ENCODE results near the gene UNC45A.

The UNC45A gene

GRCh38 chr15:90987561-90988141 is 52.6 kb downstream of the UNC45A start:
- Histone ChIP-seq H3K4me3 (ENCODE audit: low read depth, low read length) (no peak overlapping the region), H3K4me1 (ENCODE audit: control insufficient read depth, insufficient read depth, low read length) (peaks cover 33% of the 10 kb centered on the region), H3K36me3 (ENCODE audit: control insufficient read depth in 2 of 2, insufficient read depth in 1 of 2, low read length in 2 of 2) (peaks cover 29 to 51% of the 10 kb centered on the region in 2 experiments), H3K27ac (ENCODE audit: extremely low read depth, low read depth, low read length) (no peak overlapping the region; the same call in none of the 2 replicates), H3K9me3 (ENCODE audit: control insufficient read depth, insufficient read depth, low read depth, low read length) (no peaks in the 10 kb centered on the region)
- TF ChIP-seq, protein P1, sequence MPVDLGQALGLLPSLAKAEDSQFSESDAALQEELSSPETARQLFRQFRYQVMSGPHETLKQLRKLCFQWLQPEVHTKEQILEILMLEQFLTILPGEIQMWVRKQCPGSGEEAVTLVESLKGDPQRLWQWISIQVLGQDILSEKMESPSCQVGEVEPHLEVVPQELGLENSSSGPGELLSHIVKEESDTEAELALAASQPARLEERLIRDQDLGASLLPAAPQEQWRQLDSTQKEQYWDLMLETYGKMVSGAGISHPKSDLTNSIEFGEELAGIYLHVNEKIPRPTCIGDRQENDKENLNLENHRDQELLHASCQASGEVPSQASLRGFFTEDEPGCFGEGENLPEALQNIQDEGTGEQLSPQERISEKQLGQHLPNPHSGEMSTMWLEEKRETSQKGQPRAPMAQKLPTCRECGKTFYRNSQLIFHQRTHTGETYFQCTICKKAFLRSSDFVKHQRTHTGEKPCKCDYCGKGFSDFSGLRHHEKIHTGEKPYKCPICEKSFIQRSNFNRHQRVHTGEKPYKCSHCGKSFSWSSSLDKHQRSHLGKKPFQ (tag by site-specific recombination; IDR thresholded peaks at IDR 0.05) = no peak
- TF ChIP-seq SCRT2 (tag by site-specific recombination; IDR thresholded peaks at IDR 0.05) = peak; percentile 93
- no peak for TF ChIP-seq ZNF16 (tag by site-specific recombination; IDR thresholded peaks at IDR 0.05; ENCODE audit: low read depth)
- no peak for TF ChIP-seq HIC1 (tag by site-specific recombination; IDR thresholded peaks at IDR 0.05)
- TF ChIP-seq ZNF169 (tag by site-specific recombination; IDR thresholded peaks at IDR 0.05) = no peak
- peak; percentile 63; the same call in 1 of the 2 replicates for TF ChIP-seq ZNF664 (tag by site-specific recombination; IDR thresholded peaks at IDR 0.05)
- TF ChIP-seq SALL2 (tag by site-specific recombination; IDR thresholded peaks at IDR 0.05; ENCODE audit: borderline replicate concordance) = no peak
- TF ChIP-seq RBAK (tag by site-specific recombination; IDR thresholded peaks at IDR 0.05) = no peak
- TF ChIP-seq, protein P2, sequence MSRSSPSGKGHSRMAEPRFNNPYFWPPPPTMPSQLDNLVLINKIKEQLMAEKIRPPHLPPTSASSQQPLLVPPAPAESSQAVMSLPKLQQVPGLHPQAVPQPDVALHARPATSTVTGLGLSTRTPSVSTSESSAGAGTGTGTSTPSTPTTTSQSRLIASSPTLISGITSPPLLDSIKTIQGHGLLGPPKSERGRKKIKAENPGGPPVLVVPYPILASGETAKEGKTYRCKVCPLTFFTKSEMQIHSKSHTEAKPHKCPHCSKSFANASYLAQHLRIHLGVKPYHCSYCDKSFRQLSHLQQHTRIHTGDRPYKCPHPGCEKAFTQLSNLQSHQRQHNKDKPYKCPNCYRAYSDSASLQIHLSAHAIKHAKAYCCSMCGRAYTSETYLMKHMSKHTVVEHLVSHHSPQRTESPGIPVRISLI (tag by site-specific recombination; IDR thresholded peaks at IDR 0.05) = no peak
- peak; percentile 50 for TF ChIP-seq PRDM1 (tag by site-specific recombination; IDR thresholded peaks at IDR 0.05)
- TF ChIP-seq SCRT1 (tag by site-specific recombination; IDR thresholded peaks at IDR 0.05; ENCODE audit: borderline replicate concordance) = peak; percentile 87
- POLR2A ChIA-PET = no interaction called here
- CTCF ChIA-PET = interaction anchor here (0.6 to 3.2 kb wide), 8 partner anchors 9 to 246 kb away, joined by 4 to 15 read pairs (median 6); partner anchors contain the start of gene HDDC3

DNA sequence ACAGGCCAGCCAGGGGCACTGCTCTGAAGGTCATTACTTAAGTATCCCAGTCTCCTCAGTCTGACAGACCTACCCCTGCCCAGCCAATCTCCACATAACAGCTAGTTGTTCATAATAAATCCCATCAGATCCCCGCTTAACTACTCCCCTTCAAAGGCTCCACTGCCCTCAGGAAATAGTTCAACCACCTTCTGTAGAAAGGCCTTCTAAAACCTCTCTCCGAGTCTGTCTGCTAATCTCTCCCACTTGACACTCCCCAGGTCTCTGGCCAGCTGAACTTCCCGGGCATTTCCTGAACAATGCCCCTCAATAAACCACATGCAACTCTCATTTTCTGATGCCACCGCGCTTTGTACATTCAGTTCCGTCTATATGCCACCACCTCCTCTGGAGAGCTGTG is 53.2 kb downstream of the UNC45A start:
- Histone ChIP-seq H3K27ac (ENCODE audit: extremely low read depth, low read depth, low read length) (peak overlapping the region; percentile 4), H3K4me1 (ENCODE audit: control insufficient read depth, insufficient read depth, low read length) (peaks cover 33% of the 10 kb centered on the region), H3K9me3 (ENCODE audit: control insufficient read depth, insufficient read depth, low read depth, low read length) (no peaks in the 10 kb centered on the region), H3K4me3 (ENCODE audit: low read depth, low read length) (no peak overlapping the region), H3K36me3 (ENCODE audit: control insufficient read depth in 2 of 2, insufficient read depth in 1 of 2, low read length in 2 of 2) (peaks cover 22 to 51% of the 10 kb centered on the region in 2 experiments)
- TF ChIP-seq ZNF600 (tag by site-specific recombination; IDR thresholded peaks at IDR 0.05) (peak; percentile 32; the same call in 1 of the 2 replicates), ZFP37 (tag by site-specific recombination; IDR thresholded peaks at IDR 0.05) (no peak), ZNF335 (tag by site-specific recombination; conservative IDR thresholded peaks at IDR 0.05) (peak; percentile 24; the same call in 1 of the 2 replicates)
- ChIA-PET CTCF (interaction anchor here (0.6 to 3.2 kb wide), 4 partner anchors 32 to 245 kb away, joined by 5 to 15 read pairs (median 7); partner anchors contain the start of gene HDDC3), POLR2A (no interaction called here)

GRCh38 chr15:90989040-90989768 is 54.1 kb downstream of the UNC45A start:
- Histone ChIP-seq H3K9me3 (ENCODE audit: control insufficient read depth, insufficient read depth, low read depth, low read length) (no peaks in the 10 kb centered on the region), H3K4me1 (ENCODE audit: control insufficient read depth, insufficient read depth, low read length) (peaks cover 33% of the 10 kb centered on the region), H3K4me3 (ENCODE audit: low read depth, low read length) (no peak overlapping the region), H3K36me3 (ENCODE audit: control insufficient read depth in 2 of 2, insufficient read depth in 1 of 2, low read length in 2 of 2) (peaks cover 13 to 42% of the 10 kb centered on the region in 2 experiments), H3K27ac (ENCODE audit: extremely low read depth, low read depth, low read length) (0 out of 2 replicates have a peak overlapping the region, but pooled peaks have one; percentile 4)
- ChIA-PET CTCF (interaction anchor here (0.6 to 1.7 kb wide), 5 partner anchors 8 to 817 kb away, joined by 3 to 8 read pairs (median 3); partner anchors contain the start of gene HDDC3), POLR2A (interaction anchor here (0.6 kb wide), 2 partner anchors 75 to 1831 kb away, joined by 3 to 5 read pairs; no protein-coding TSS in a partner anchor)
- 0 out of 2 replicates have a peak, but pooled peaks have one; percentile 33 for TF ChIP-seq ZNF600 (tag by site-specific recombination; IDR thresholded peaks at IDR 0.05)
- no peak for TF ChIP-seq ZNF404 (tag by site-specific recombination; IDR thresholded peaks at IDR 0.05)
- TF ChIP-seq, protein P2 (tag by site-specific recombination; IDR thresholded peaks at IDR 0.05) = peak; percentile 68; the same call in 1 of the 2 replicates
- TF ChIP-seq, protein P3, sequence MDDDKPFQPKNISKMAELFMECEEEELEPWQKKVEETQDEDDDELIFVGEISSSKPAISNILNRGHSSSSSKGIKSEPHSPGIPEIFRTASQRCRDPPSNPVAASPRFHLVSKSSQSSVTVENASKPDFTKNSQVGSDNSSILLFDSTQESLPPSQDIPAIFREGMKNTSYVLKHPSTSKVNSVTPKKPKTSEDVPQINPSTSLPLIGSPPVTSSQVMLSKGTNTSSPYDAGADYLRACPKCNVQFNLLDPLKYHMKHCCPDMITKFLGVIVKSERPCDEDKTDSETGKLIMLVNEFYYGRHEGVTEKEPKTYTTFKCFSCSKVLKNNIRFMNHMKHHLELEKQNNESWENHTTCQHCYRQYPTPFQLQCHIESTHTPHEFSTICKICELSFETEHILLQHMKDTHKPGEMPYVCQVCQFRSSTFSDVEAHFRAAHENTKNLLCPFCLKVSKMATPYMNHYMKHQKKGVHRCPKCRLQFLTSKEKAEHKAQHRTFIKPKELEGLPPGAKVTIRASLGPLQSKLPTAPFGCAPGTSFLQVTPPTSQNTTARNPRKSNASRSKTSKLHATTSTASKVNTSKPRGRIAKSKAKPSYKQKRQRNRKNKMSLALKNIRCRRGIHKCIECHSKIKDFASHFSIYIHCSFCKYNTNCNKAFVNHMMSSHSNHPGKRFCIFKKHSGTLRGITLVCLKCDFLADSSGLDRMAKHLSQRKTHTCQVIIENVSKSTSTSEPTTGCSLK (tag by site-specific recombination; IDR thresholded peaks at IDR 0.05) = no peak
